ENCODE data around the gene SPAG4. TPM values are rescaled to one million over a fixed set of nuclear protein-coding genes. Genes with fewer than 3 reads are reported as not detected.
A peak's percentile ranks its signal among the peaks of the same experiment; 100 is the strongest.

SPAG4 gene
- total RNA-seq, 1 donor from 2014 or later, result 5.0 TPM

DNA sequence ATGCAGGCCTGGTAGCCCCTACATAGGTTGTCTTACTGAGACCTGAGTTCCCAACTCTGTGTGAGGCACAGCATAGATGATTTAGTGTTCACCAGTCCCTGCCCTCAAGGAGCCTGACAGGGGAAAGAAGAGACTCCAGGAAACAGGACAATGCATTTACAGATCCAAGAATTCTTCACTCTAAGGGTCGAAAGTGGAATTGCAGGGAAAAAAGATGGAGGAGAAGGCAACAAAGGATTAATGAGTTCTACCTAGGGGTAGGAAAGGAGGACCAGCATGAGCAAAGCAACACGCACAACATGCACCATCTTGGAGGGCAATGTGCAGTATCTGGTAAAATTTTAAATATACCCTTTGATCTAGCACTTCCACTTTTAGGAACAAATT, 5.9 kb downstream of the SPAG4 start:
- TF ChIP-seq, protein P1, sequence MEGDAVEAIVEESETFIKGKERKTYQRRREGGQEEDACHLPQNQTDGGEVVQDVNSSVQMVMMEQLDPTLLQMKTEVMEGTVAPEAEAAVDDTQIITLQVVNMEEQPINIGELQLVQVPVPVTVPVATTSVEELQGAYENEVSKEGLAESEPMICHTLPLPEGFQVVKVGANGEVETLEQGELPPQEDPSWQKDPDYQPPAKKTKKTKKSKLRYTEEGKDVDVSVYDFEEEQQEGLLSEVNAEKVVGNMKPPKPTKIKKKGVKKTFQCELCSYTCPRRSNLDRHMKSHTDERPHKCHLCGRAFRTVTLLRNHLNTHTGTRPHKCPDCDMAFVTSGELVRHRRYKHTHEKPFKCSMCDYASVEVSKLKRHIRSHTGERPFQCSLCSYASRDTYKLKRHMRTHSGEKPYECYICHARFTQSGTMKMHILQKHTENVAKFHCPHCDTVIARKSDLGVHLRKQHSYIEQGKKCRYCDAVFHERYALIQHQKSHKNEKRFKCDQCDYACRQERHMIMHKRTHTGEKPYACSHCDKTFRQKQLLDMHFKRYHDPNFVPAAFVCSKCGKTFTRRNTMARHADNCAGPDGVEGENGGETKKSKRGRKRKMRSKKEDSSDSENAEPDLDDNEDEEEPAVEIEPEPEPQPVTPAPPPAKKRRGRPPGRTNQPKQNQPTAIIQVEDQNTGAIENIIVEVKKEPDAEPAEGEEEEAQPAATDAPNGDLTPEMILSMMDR (IDR thresholded peaks at IDR 0.05; ENCODE audit: partially characterized antibody, unreplicated experiment), result peak; percentile 22
- Mint-ChIP-seq H3K36me3 (ENCODE audit: unreplicated experiment) (no peaks in the 10 kb centered on the region), H3K27ac (ENCODE audit: unreplicated experiment) (no peak overlapping the region), H3K9me3 (ENCODE audit: unreplicated experiment) (peaks cover 8% of the 10 kb centered on the region), H3K4me3 (ENCODE audit: unreplicated experiment) (no peak overlapping the region), H3K27me3 (ENCODE audit: unreplicated experiment) (peaks cover 7% of the 10 kb centered on the region), H3K4me1 (ENCODE audit: low read depth, unreplicated experiment) (peaks cover 7% of the 10 kb centered on the region)
- DNase-seq, result no peak

DNA sequence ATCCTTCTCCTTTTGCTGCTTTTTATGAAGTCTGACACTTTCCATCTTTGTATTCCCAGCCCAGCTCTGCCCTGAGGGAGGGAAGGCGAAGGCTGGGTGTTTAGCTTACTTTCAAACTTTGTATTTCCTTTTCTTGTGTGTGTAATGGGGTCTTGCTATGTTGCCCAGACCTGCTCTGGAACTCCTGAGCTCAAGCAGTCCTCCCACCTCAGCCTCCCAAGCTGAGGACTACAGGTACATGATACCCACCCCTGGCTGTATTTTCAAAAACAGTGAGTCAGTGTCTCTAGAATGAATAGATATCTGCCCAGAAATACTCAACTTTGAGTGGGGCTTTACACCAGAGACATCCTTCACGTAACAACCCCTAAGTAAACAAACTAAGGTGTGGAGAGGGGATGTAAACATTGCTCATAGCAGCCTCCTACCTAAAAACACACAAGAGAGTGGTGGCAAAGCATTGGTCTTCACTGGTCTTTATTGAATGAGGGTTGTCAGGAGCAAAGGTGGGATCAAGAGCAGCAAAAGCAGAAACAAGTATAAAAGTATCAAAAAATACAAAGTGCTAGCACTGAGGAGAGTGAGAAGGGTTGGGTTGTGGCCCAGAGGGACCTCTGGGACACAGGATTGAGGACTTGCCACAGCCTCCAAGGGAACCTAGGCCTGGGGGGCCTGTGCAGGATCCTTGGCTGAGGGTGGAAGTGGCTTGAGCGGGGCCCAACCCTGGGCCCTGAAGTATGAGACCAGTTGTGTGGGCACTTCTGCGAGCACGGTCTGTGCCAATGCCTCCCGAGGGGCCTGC, 10.2 kb downstream of the SPAG4 start:
- Mint-ChIP-seq H3K9me3 (ENCODE audit: unreplicated experiment) (no peaks in the 10 kb centered on the region), H3K36me3 (ENCODE audit: unreplicated experiment) (peaks cover 4% of the 10 kb centered on the region), H3K4me1 (ENCODE audit: low read depth, unreplicated experiment) (no peaks in the 10 kb centered on the region), H3K4me3 (ENCODE audit: unreplicated experiment) (no peak overlapping the region), H3K27me3 (ENCODE audit: unreplicated experiment) (peaks cover 1% of the 10 kb centered on the region), H3K27ac (ENCODE audit: unreplicated experiment) (no peak overlapping the region)
- TF ChIP-seq, protein P1 (IDR thresholded peaks at IDR 0.05; ENCODE audit: partially characterized antibody, unreplicated experiment), result no peak
- DNase-seq, result no peak

DNA sequence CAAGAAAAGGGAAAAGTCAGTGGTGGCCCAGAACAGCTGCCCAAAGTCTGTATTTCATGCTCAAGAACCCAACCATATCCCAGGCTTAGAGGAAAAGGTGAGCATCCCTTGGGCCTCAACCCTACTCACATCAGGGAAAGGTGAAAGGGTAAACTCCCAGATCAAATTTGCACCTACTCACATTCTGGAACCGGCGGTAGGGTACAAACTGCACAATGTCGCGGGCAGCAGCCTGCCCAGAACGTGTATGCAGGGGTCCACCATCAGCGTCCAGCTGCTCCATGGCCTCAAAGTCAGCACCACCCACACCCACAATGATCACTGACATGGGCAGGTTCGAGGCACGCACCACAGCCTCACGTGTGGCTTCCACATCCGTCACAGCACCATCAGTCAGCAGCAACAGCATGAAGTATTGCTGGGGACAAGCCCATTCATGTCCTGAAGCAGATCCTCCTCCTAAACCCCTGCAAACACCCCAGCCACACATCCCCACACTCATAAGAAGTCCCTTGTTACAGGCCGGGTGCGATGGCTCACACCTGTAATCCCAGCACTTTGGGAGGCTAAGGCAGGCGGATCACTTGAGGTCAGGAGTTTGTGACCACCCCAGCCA, 10.9 kb downstream of the SPAG4 start:
- H3K27me3 Mint-ChIP-seq (ENCODE audit: unreplicated experiment), result peaks cover 1% of the 10 kb centered on the region
- H3K4me1 Mint-ChIP-seq (ENCODE audit: low read depth, unreplicated experiment), result no peaks in the 10 kb centered on the region
- H3K36me3 Mint-ChIP-seq (ENCODE audit: unreplicated experiment), result peaks cover 4% of the 10 kb centered on the region
- H3K9me3 Mint-ChIP-seq (ENCODE audit: unreplicated experiment), result no peaks in the 10 kb centered on the region
- no peak overlapping the region for H3K27ac Mint-ChIP-seq (ENCODE audit: unreplicated experiment)
- H3K4me3 Mint-ChIP-seq (ENCODE audit: unreplicated experiment), result no peak overlapping the region
- TF ChIP-seq, protein P1 (IDR thresholded peaks at IDR 0.05; ENCODE audit: partially characterized antibody, unreplicated experiment), result no peak
- no peak for DNase-seq

DNA sequence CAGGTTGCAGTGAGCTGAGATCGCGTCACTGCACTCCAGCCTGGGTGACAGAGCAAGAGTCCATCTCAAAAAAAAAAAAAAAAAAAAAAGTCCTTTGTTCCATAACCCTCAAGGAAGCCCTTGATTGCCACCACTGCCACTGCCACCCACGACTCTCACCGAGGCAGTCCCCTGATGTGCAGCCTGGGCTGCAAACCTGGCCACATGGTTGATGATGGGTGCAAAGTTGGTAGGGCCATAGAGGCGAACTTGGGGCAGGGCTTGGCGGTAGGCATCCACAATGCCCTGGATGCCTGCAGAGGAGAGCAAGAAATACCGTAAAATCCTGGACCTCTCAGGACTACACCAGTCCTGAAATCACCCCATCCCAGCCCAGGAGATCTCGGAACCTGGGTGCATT, 11.5 kb downstream of the SPAG4 start:
- peaks cover 4% of the 10 kb centered on the region for H3K36me3 Mint-ChIP-seq (ENCODE audit: unreplicated experiment)
- H3K4me3 Mint-ChIP-seq (ENCODE audit: unreplicated experiment), result no peak overlapping the region
- H3K9me3 Mint-ChIP-seq (ENCODE audit: unreplicated experiment), result no peaks in the 10 kb centered on the region
- no peaks in the 10 kb centered on the region for H3K4me1 Mint-ChIP-seq (ENCODE audit: low read depth, unreplicated experiment)
- no peak overlapping the region for H3K27ac Mint-ChIP-seq (ENCODE audit: unreplicated experiment)
- DNase-seq, result no peak
- H3K27me3 Mint-ChIP-seq (ENCODE audit: unreplicated experiment), result no peaks in the 10 kb centered on the region
- TF ChIP-seq, protein P1 (IDR thresholded peaks at IDR 0.05; ENCODE audit: partially characterized antibody, unreplicated experiment), result no peak

Measured in glutamatergic neuron (in vitro differentiated cells).